ENCODE measurements around the gene SPHK1.
A peak's percentile ranks its signal among the peaks of the same experiment; 100 is the strongest.

SPHK1 gene

GRCh38 chr17:76382351-76382802 lies 2.0 kb upstream of the SPHK1 start:
- CTCF ChIA-PET: interaction anchor here (0.6 to 3.4 kb wide), 5 partner anchors 9 to 389 kb away, joined by 3 to 19 read pairs (median 3); no protein-coding TSS in a partner anchor
- TF ChIP-seq CTCF (conservative IDR thresholded peaks at IDR 0.05; ENCODE audit: low read depth): no peak
- POLR2A ChIA-PET (ENCODE audit: low non-redundant PET): no interaction called here
- peak overlapping the region; percentile 96 for H3K27ac ChIP-seq
- peak; percentile 46 for DNase-seq (ENCODE audit: low spot score)

GRCh38 chr17:76382803-76383545 lies 1.4 kb upstream of the SPHK1 start:
- POLR2A ChIA-PET (ENCODE audit: low non-redundant PET): interaction anchor here (2.4 kb wide), 1 partner anchor 29 kb away, joined by 12 read pairs; the partner anchor contains the start of gene PRPSAP1
- peak; percentile 87 for DNase-seq (ENCODE audit: low spot score)
- no peak for TF ChIP-seq CTCF (conservative IDR thresholded peaks at IDR 0.05; ENCODE audit: low read depth)
- CTCF ChIA-PET: interaction anchor here (0.7 to 3.4 kb wide), 4 partner anchors 9 to 30 kb away, joined by 4 to 19 read pairs (median 7); no protein-coding TSS in a partner anchor
- peak overlapping the region; percentile 96 for H3K27ac ChIP-seq

- H3K27ac ChIP-seq: peak overlapping the region; percentile 96
- TF ChIP-seq CTCF (conservative IDR thresholded peaks at IDR 0.05; ENCODE audit: low read depth): no peak; the same call in 1 of the 2 replicates
- DNase-seq (ENCODE audit: low spot score): peak; percentile 57
- ChIA-PET CTCF (interaction anchor here (0.6 to 3.4 kb wide), 11 partner anchors 8 to 141 kb away, joined by 4 to 30 read pairs (median 5); no protein-coding TSS in a partner anchor), POLR2A (ENCODE audit: low non-redundant PET) (interaction anchor here (1.6 to 2.4 kb wide), 2 partner anchors 13 to 30 kb away, joined by 12 read pairs; partner anchors contain the start of gene PRPSAP1)
Measured at GRCh38 chr17:76383546-76384221, 725 bp upstream of the SPHK1 start.

GRCh38 chr17:76384987-76385891 lies 830 bp downstream of the SPHK1 start:
- peak overlapping the region; percentile 96 for H3K27ac ChIP-seq
- POLR2A ChIA-PET (ENCODE audit: low non-redundant PET): interaction anchor here (0.5 to 2.4 kb wide), 4 partner anchors 15 to 732 kb away, joined by 3 to 12 read pairs (median 8); partner anchors contain the start of gene PRPSAP1
- CTCF ChIA-PET: interaction anchor here (0.5 to 3.0 kb wide), 21 partner anchors 9 to 1788 kb away, joined by 3 to 30 read pairs (median 4); no protein-coding TSS in a partner anchor

More at GRCh38 chr17:76384987-76385891, 830 bp downstream of the SPHK1 start:
- TF ChIP-seq CTCF (conservative IDR thresholded peaks at IDR 0.05; ENCODE audit: low read depth): no peak
- peak; percentile 73 for DNase-seq (ENCODE audit: low spot score)

Data from RWPE1 (cell line).